Astrocyte of the cerebellum (primary cell): ENCODE results near the gene STUM.

Experiments
- DNase-seq: peaks from one replicate; pipeline ENCODE4 v3.0.0-alpha.2; 2011; ENCODE audit warnings: low read depth
- H3K4me3 ChIP-seq: 2 replicates; pipeline ENCODE4 v1.5.1; 2011; ENCODE audit warnings: mild to moderate bottlenecking, low read depth, low read length, moderate library complexity
- CTCF ChIP-seq: IDR thresholded peaks from 2 replicates; pipeline ENCODE4 v1.5.1; 2012; ENCODE audit warnings: low read length, low read depth, moderate library complexity, mild to moderate bottlenecking; ENCODE audit errors: missing control alignments
- in situ Hi-C: cut with HindIII; loops from 2 replicates; pipeline ENCODE4 v1.10.0; 2017; ENCODE audit warnings: low sequenced_read_pairs

Gene STUM

GRCh38 chr1:226578946-226579578 lies 30.5 kb downstream of the STUM start:
- H3K4me3 ChIP-seq, result no peak overlapping the region
- DNase-seq, result no peak
- no peak for TF ChIP-seq CTCF
- in situ Hi-C loops, result no loop called here

GRCh38 chr1:226579781-226580323 lies 31.3 kb downstream of the STUM start:
- DNase-seq, result no peak
- no peak overlapping the region for H3K4me3 ChIP-seq
- TF ChIP-seq CTCF, result no peak
- in situ Hi-C loops, result no loop called here

GRCh38 chr1:226580625-226581270 lies 32.2 kb downstream of the STUM start:
- in situ Hi-C loops, result no loop called here
- no peak for TF ChIP-seq CTCF
- H3K4me3 ChIP-seq, result no peak overlapping the region
- no peak for DNase-seq

GRCh38 chr1:226581650-226582330 lies 33.2 kb downstream of the STUM start:
- no peak for TF ChIP-seq CTCF
- in situ Hi-C loops, result no loop called here
- no peak overlapping the region for H3K4me3 ChIP-seq
- DNase-seq, result no peak

- no peak for DNase-seq
- H3K4me3 ChIP-seq, result no peak overlapping the region
- in situ Hi-C loops, result no loop called here
- no peak for TF ChIP-seq CTCF
These were observed 34.4 kb downstream of the STUM start for GRCh38 chr1:226582966-226583365.

- TF ChIP-seq CTCF, result no peak
- no peak overlapping the region for H3K4me3 ChIP-seq
- DNase-seq, result no peak
- in situ Hi-C loops, result no loop called here
These were observed 35.6 kb downstream of the STUM start for GRCh38 chr1:226584164-226584563.
